Transverse colon (tissue), 4 donors: ENCODE measurements around the gene FAM217A. TPM values are rescaled to one million over a fixed set of nuclear protein-coding genes. Genes with fewer than 3 reads are reported as not detected.

Source experiments
- DNase-seq: peaks from one replicate; pipeline ENCODE4 v3.0.0-alpha.2; 2019
- H3K27ac ChIP-seq, 4 donors: fragments of 200-600 bp; sonication (generic); 2 replicates each; pipeline ENCODE4 v1.5.1; 2016 to 2018; ENCODE audit warnings: inconsistent platforms in 4 of 4
- H3K27me3 ChIP-seq: fragments of 200-600 bp; sonication (generic); 2 replicates; pipeline ENCODE4 v1.5.1; 2017; ENCODE audit warnings: inconsistent platforms
- H3K36me3 ChIP-seq, 4 donors: fragments of 200-600 bp; sonication (generic); 2 replicates each; pipeline ENCODE4 v1.5.1; 2017 to 2019; ENCODE audit warnings: inconsistent platforms in 4 of 4
- H3K4me1 ChIP-seq, 4 donors: fragments of 200-600 bp; sonication (generic); 2 replicates each; pipeline ENCODE4 v1.5.1; 2017 to 2020; ENCODE audit warnings: inconsistent platforms in 4 of 4
- H3K4me3 ChIP-seq, 4 donors: fragments of 200-600 bp; sonication (generic); 1 replicate in 1 of 4; 2 replicates in 3 of 4; pipeline versions ENCODE4 v1.5.1 to v1.6.1; 2017 to 2019; ENCODE audit warnings: inconsistent platforms in 4 of 4
- H3K9me3 ChIP-seq, 2 donors: fragments of 200-600 bp; sonication (generic); 2 replicates each; pipeline ENCODE4 v1.5.1; 2017 to 2019; ENCODE audit warnings: inconsistent platforms in 2 of 2
- CTCF ChIP-seq, 5 experiments: fragments of 200-600 bp in 3 of 5; fragments of 450-650 bp in 2 of 5; sonication (generic) in 3 of 5; IDR thresholded peaks; 1 replicate in 2 of 5; 2 replicates in 3 of 5; pipeline ENCODE4 v1.5.1; 2016 to 2017; ENCODE audit warnings: antibody characterized with exemption in 5 of 5, inconsistent platforms in 3 of 5, mild to moderate bottlenecking in 2 of 5, moderate library complexity in 1 of 5
- EP300 ChIP-seq: sonication (generic); formaldehyde crosslinking; IDR thresholded peaks from one replicate; pipeline ENCODE4 v1.6.1; 2017; ENCODE audit warnings: antibody characterized with exemption, low read depth
- POLR2A ChIP-seq: fragments of 450-650 bp; IDR thresholded peaks from one replicate; pipeline ENCODE4 v1.6.1; 2016; ENCODE audit warnings: antibody characterized with exemption, mild to moderate bottlenecking, moderate library complexity
- POLR2AphosphoS5 ChIP-seq, 3 donors: sonication (generic); formaldehyde crosslinking; IDR thresholded peaks; one replicate each; pipeline ENCODE4 v1.6.1; 2016; ENCODE audit warnings: antibody characterized with exemption in 3 of 3
- WGBS, 2 donors: methylation state at CpG; one replicate each; pipeline ENCODE4 v1.1.5; 2018; ENCODE audit warnings: low coverage in 1 of 2; 5-methylcytosine and 5-hydroxymethylcytosine counted together
- in situ Hi-C, 4 donors: fragments of 200-750 bp; cut with MboI; loops; one replicate each; pipeline versions ENCODE4 v1.15.0 to v1.15.1; 2017; ENCODE audit warnings: low sequenced_read_pairs in 3 of 4, low pct_ligation_motif_present in 1 of 4, low pct_unique_long_range_greater_than_20kb in 1 of 4
- intact Hi-C: fragments of 100-400 bp; cut with DNase I; formaldehyde crosslinking; loops from one replicate; pipeline ENCODE4 v1.15.1; 2023; ENCODE audit warnings: low total_unique reads
- total RNA-seq, 4 donors: library from RNA; depleted of rRNA; stranded (reverse); fragments of >200 nt; gene quantifications; one replicate each; pipeline ENCODE4 v1.1.0, GENCODE V29; 2016

The FAM217A gene
- total RNA-seq, 4 donors from 2014 or later: not detected

GRCh38 chr6:4107873-4108272, 28.9 kb upstream of the FAM217A start:
- TF ChIP-seq POLR2A: no peak
- H3K36me3 ChIP-seq: no peaks in the 10 kb centered on the region
- DNase-seq: no peak
- no peaks in the 10 kb centered on the region for H3K27me3 ChIP-seq
- 58 to 60% methylated on average over 2 of the region's 2 CpGs for WGBS, 2 donors
- H3K9me3 ChIP-seq: peaks cover 0 to 3% of the 10 kb centered on the region in 2 donors
- H3K4me3 ChIP-seq: no peak overlapping the region
- H3K4me1 ChIP-seq: peaks cover 0 to 51% (median 17%) of the 10 kb centered on the region in 4 donors
- H3K27ac ChIP-seq: peak overlapping the region in 3 of 4 donors; percentile 73 to 85 (median 85)
- in situ Hi-C loops (no loop called here), intact Hi-C loops (no loop called here)

- peaks cover 0 to 47% (median 18%) of the 10 kb centered on the region in 4 donors for H3K4me1 ChIP-seq
- no peak overlapping the region for H3K27ac ChIP-seq
- DNase-seq: no peak
Observed at GRCh38 chr6:4105980-4106536, 27.1 kb upstream of the FAM217A start.

GRCh38 chr6:4103929-4104328, 25.0 kb upstream of the FAM217A start:
- H3K36me3 ChIP-seq: no peaks in the 10 kb centered on the region
- no peaks in the 10 kb centered on the region for H3K9me3 ChIP-seq
- TF ChIP-seq CTCF (IDR thresholded peaks at IDR 0.05) (no peak), POLR2A (no peak), POLR2AphosphoS5 (IDR thresholded peaks at IDR 0.05) (no peak), EP300 (no peak)
- intact Hi-C loops: no loop called here
- WGBS, 2 donors: 49 to 66% methylated on average over 2 to 5 of the region's 5 CpGs
- H3K27ac ChIP-seq: no peak overlapping the region
- no peak overlapping the region for H3K4me3 ChIP-seq
- in situ Hi-C loops: no loop called here
- no peak for DNase-seq
- peaks cover 0 to 29% (median 9%) of the 10 kb centered on the region in 4 donors for H3K4me1 ChIP-seq
- H3K27me3 ChIP-seq: no peaks in the 10 kb centered on the region

More at GRCh38 chr6:4105980-4106536, 27.1 kb upstream of the FAM217A start:
- Histone ChIP-seq H3K36me3 (no peaks in the 10 kb centered on the region), H3K4me3 (no peak overlapping the region), H3K9me3 (no peaks in the 10 kb centered on the region), H3K27me3 (no peaks in the 10 kb centered on the region)
- 79 to 81% methylated on average over 4 of the region's 4 CpGs for WGBS, 2 donors
- TF ChIP-seq POLR2A: no peak
- TF ChIP-seq POLR2AphosphoS5 (IDR thresholded peaks at IDR 0.05): no peak
- no peak for TF ChIP-seq CTCF (IDR thresholded peaks at IDR 0.05)
- no peak for TF ChIP-seq EP300
- intact Hi-C loops (no loop called here), in situ Hi-C loops (no loop called here)

- no peak overlapping the region for H3K4me3 ChIP-seq
- 43 to 45% methylated on average over 3 to 6 of the region's 6 CpGs for WGBS, 2 donors
- H3K4me1 ChIP-seq: peaks cover 0 to 17% (median 5%) of the 10 kb centered on the region in 4 donors
- no peak for DNase-seq
- no peaks in the 10 kb centered on the region for H3K27me3 ChIP-seq
- TF ChIP-seq POLR2A (no peak), EP300 (no peak), POLR2AphosphoS5 (IDR thresholded peaks at IDR 0.05) (no peak), CTCF (IDR thresholded peaks at IDR 0.05) (no peak)
- H3K27ac ChIP-seq: peak overlapping the region in 3 of 4 donors; percentile 14 to 46 (median 29)
- no peaks in the 10 kb centered on the region for H3K36me3 ChIP-seq
- intact Hi-C loops: no loop called here
- in situ Hi-C loops: no loop called here
- H3K9me3 ChIP-seq: no peaks in the 10 kb centered on the region
Observed at GRCh38 chr6:4102687-4103244, 23.8 kb upstream of the FAM217A start.

- peaks cover 0 to 15% (median 5%) of the 10 kb centered on the region in 4 donors for H3K4me1 ChIP-seq
- no peak for DNase-seq
- no peak overlapping the region for H3K4me3 ChIP-seq
- TF ChIP-seq CTCF (IDR thresholded peaks at IDR 0.05): no peak
- no peak for TF ChIP-seq POLR2A
- TF ChIP-seq POLR2AphosphoS5 (IDR thresholded peaks at IDR 0.05): no peak
- no peak for TF ChIP-seq EP300
- no peaks in the 10 kb centered on the region for H3K36me3 ChIP-seq
- intact Hi-C loops: no loop called here
- no peaks in the 10 kb centered on the region for H3K27me3 ChIP-seq
- WGBS, 2 donors: 51 to 66% methylated on average over 3 of the region's 3 CpGs
- H3K9me3 ChIP-seq: no peaks in the 10 kb centered on the region
- no peak overlapping the region for H3K27ac ChIP-seq
- in situ Hi-C loops: no loop called here
Observed at GRCh38 chr6:4101298-4101697, 22.4 kb upstream of the FAM217A start.
